Kidney epithelial cell (primary cell): ENCODE results near the gene LIN52. TPM values are rescaled to one million over a fixed set of nuclear protein-coding genes. Genes with fewer than 3 reads are reported as not detected.

Experiments used
- DNase-seq: peaks from one replicate; pipeline ENCODE4 v3.0.0-alpha.2; 2010; ENCODE audit warnings: low read depth
- H3K27me3 ChIP-seq: 2 replicates; pipeline ENCODE4 v1.6.0; 2011; ENCODE audit warnings: low read length; ENCODE audit not compliant: control insufficient read depth, insufficient read depth
- H3K36me3 ChIP-seq: 2 replicates; pipeline ENCODE4 v1.5.1; 2011; ENCODE audit warnings: low read length; ENCODE audit not compliant: control insufficient read depth, insufficient read depth
- H3K4me3 ChIP-seq: 2 replicates; pipeline ENCODE4 v1.5.1; 2011; ENCODE audit warnings: low read depth, mild to moderate bottlenecking, control low read depth, low read length
- total RNA-seq: library from RNA; depleted of rRNA; stranded (reverse); fragments of >200 nt; gene quantifications from 2 replicates; pipeline ENCODE4 v1.2.3, GENCODE V29; 2015
- TF ChIP-seq, protein P1 (sequence below): IDR thresholded peaks from 2 replicates; pipeline ENCODE4 v1.5.1; 2011; ENCODE audit warnings: mild to moderate bottlenecking, moderate library complexity, low read length, control low read depth, inconsistent platforms; ENCODE audit not compliant: insufficient read depth, poor library complexity, severe bottlenecking

LIN52 gene
- total RNA-seq, 1 donor from 2014 or later = 7.8 TPM

GRCh38 chr14:74249433-74250375 is 164.9 kb downstream of the LIN52 start:
- Histone ChIP-seq H3K4me3 (no peak overlapping the region), H3K27me3 (peaks cover 31% of the 10 kb centered on the region), H3K36me3 (no peaks in the 10 kb centered on the region)
- DNase-seq = no peak
- TF ChIP-seq, protein P1, sequence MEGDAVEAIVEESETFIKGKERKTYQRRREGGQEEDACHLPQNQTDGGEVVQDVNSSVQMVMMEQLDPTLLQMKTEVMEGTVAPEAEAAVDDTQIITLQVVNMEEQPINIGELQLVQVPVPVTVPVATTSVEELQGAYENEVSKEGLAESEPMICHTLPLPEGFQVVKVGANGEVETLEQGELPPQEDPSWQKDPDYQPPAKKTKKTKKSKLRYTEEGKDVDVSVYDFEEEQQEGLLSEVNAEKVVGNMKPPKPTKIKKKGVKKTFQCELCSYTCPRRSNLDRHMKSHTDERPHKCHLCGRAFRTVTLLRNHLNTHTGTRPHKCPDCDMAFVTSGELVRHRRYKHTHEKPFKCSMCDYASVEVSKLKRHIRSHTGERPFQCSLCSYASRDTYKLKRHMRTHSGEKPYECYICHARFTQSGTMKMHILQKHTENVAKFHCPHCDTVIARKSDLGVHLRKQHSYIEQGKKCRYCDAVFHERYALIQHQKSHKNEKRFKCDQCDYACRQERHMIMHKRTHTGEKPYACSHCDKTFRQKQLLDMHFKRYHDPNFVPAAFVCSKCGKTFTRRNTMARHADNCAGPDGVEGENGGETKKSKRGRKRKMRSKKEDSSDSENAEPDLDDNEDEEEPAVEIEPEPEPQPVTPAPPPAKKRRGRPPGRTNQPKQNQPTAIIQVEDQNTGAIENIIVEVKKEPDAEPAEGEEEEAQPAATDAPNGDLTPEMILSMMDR = no peak

Other genes starting within 250 kb of the LIN52 start
- 5.7 and 7.0 TPM in 2 replicates for gene PTGR2, start 233.1 kb upstream of the LIN52 start, total RNA-seq
- 47.8 and 56.7 TPM in 2 replicates for gene ZNF410, start 198.1 kb upstream of the LIN52 start, total RNA-seq
- 4.8 and 5.5 TPM in 2 replicates for gene FAM161B, start 134.9 kb upstream of the LIN52 start, total RNA-seq
- 24.4 and 34.0 TPM in 2 replicates for gene COQ6, start 134.7 kb upstream of the LIN52 start, total RNA-seq
- gene ENTPD5, start 65.7 kb upstream of the LIN52 start, total RNA-seq = 11.4 and 13.7 TPM in 2 replicates
- gene BBOF1, start 65.6 kb upstream of the LIN52 start, total RNA-seq = 6.7 and 9.2 TPM in 2 replicates
- 11.1 and 12.5 TPM in 2 replicates for gene ALDH6A1, start 503 bp upstream of the LIN52 start, total RNA-seq
- not detected in 2 replicates for gene VSX2, start 154.5 kb downstream of the LIN52 start, total RNA-seq
- 61.1 and 63.7 TPM in 2 replicates for gene ABCD4, start 218.0 kb downstream of the LIN52 start, total RNA-seq